Measurements from ENCODE around the gene PLEK. TPM values are rescaled to one million over a fixed set of nuclear protein-coding genes. Genes with fewer than 3 reads are reported as not detected.

The PLEK gene
- total RNA-seq, 1 donor from 2014 or later = 0.10 TPM

- H3K27ac Mint-ChIP-seq = no peak overlapping the region
- H3K9me3 Mint-ChIP-seq (ENCODE audit: low read depth) = no peaks in the 10 kb centered on the region
- peaks cover 2% of the 10 kb centered on the region for H3K4me1 Mint-ChIP-seq (ENCODE audit: low read depth)
- no peaks in the 10 kb centered on the region for H3K36me3 Mint-ChIP-seq (ENCODE audit: insufficient read depth)
- H3K27me3 Mint-ChIP-seq = peaks cover 20% of the 10 kb centered on the region
- H3K4me3 Mint-ChIP-seq (ENCODE audit: low read depth) = no peak overlapping the region
- DNase-seq (ENCODE audit: low spot score, unreplicated experiment) = no peak
- no peak for TF ChIP-seq CTCF (IDR thresholded peaks at IDR 0.05; ENCODE audit: unreplicated experiment)
These were observed 19.5 kb downstream of the PLEK start for GRCh38 chr2:68384485-68385107.

DNA sequence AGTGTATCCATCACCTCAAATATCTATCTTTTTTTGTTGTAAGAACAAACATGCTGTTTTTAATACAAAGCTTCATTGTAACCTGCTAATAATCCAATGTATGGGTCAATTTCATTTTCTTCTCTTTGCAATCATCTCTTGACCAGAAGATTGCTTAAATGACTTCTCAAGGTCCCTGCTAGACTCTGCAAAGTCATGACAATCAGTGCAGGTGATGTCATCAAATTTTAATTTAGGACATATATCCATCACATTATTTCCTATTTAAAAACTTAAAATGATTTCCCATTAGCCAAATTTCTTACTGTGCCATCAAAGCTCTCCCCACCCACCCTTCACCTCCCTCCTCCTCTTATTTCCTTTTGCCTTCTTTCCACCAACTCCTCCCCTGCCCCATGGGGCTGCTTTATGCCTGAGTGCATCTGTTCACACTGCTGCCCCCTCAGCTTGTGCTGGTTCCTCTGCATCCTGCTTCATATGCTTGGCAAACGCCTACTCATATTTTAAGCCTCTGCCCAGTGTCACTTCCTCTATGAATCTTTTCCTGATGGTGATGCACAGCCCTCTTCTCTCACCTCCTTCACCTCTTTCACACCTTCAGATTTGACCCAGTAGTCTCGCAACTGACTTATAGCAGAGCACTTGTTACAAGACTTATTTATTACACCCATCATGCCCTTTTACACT lies 20.3 kb downstream of the PLEK start:
- TF ChIP-seq CTCF (IDR thresholded peaks at IDR 0.05; ENCODE audit: unreplicated experiment) = no peak
- Mint-ChIP-seq H3K4me1 (ENCODE audit: low read depth) (peaks cover 2% of the 10 kb centered on the region), H3K4me3 (ENCODE audit: low read depth) (no peak overlapping the region), H3K27me3 (peaks cover 16% of the 10 kb centered on the region), H3K27ac (no peak overlapping the region), H3K9me3 (ENCODE audit: low read depth) (no peaks in the 10 kb centered on the region), H3K36me3 (ENCODE audit: insufficient read depth) (no peaks in the 10 kb centered on the region)
- DNase-seq (ENCODE audit: low spot score, unreplicated experiment) = no peak

DNA sequence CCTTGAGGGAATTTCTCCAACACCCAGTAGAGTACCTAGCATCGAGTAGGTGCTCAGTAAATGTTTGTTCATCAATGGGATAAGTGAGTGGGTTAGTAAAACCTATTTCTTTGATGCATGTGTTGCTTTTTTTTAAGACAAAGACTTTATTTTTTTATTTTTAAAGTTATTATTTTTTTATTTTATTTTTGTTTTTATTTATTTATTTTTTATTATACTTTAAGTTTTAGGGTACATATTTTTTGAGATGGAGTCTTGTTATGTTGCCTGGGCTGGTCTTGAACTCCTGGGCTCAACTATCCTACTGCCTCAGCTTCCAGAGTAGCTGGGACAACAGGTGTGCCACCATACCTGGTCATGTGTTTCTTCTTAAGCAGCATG lies 20.8 kb downstream of the PLEK start:
- Mint-ChIP-seq H3K9me3 (ENCODE audit: low read depth) (no peaks in the 10 kb centered on the region), H3K4me1 (ENCODE audit: low read depth) (peaks cover 2% of the 10 kb centered on the region), H3K27me3 (peaks cover 16% of the 10 kb centered on the region), H3K36me3 (ENCODE audit: insufficient read depth) (no peaks in the 10 kb centered on the region), H3K27ac (no peak overlapping the region), H3K4me3 (ENCODE audit: low read depth) (no peak overlapping the region)
- DNase-seq (ENCODE audit: low spot score, unreplicated experiment) = no peak
- no peak for TF ChIP-seq CTCF (IDR thresholded peaks at IDR 0.05; ENCODE audit: unreplicated experiment)

GRCh38 chr2:68386365-68386764 lies 21.3 kb downstream of the PLEK start:
- peaks cover 16% of the 10 kb centered on the region for H3K27me3 Mint-ChIP-seq
- DNase-seq (ENCODE audit: low spot score, unreplicated experiment) = no peak
- no peaks in the 10 kb centered on the region for H3K36me3 Mint-ChIP-seq (ENCODE audit: insufficient read depth)
- no peak overlapping the region for H3K27ac Mint-ChIP-seq
- H3K9me3 Mint-ChIP-seq (ENCODE audit: low read depth) = no peaks in the 10 kb centered on the region
- no peak for TF ChIP-seq CTCF (IDR thresholded peaks at IDR 0.05; ENCODE audit: unreplicated experiment)
- no peak overlapping the region for H3K4me3 Mint-ChIP-seq (ENCODE audit: low read depth)
- peaks cover 2% of the 10 kb centered on the region for H3K4me1 Mint-ChIP-seq (ENCODE audit: low read depth)

GRCh38 chr2:68387408-68388350 lies 22.6 kb downstream of the PLEK start:
- no peak for TF ChIP-seq CTCF (IDR thresholded peaks at IDR 0.05; ENCODE audit: unreplicated experiment)
- Mint-ChIP-seq H3K27ac (no peak overlapping the region), H3K9me3 (ENCODE audit: low read depth) (no peaks in the 10 kb centered on the region)

More at GRCh38 chr2:68387408-68388350, 22.6 kb downstream of the PLEK start:
- peaks cover 22% of the 10 kb centered on the region for H3K27me3 Mint-ChIP-seq
- H3K4me1 Mint-ChIP-seq (ENCODE audit: low read depth) = peaks cover 2% of the 10 kb centered on the region
- DNase-seq (ENCODE audit: low spot score, unreplicated experiment) = no peak
- H3K4me3 Mint-ChIP-seq (ENCODE audit: low read depth) = no peak overlapping the region
- no peaks in the 10 kb centered on the region for H3K36me3 Mint-ChIP-seq (ENCODE audit: insufficient read depth)

Data from progenitor cell of endocrine pancreas (in vitro differentiated cells).